Suprapubic skin (tissue), 3 donors: ENCODE measurements around the gene NAT14.

ENCODE experiments used
- EP300 ChIP-seq: sonication (generic); formaldehyde crosslinking; IDR thresholded peaks from one replicate; pipeline ENCODE4 v1.6.1; 2017; ENCODE audit warnings: antibody characterized with exemption
- TF ChIP-seq, protein P1 (sequence below), 2 donors: fragments of 200-600 bp in 1 of 2; fragments of 450-650 bp in 1 of 2; sonication (generic) in 1 of 2; IDR thresholded peaks; one replicate each; pipeline ENCODE4 v1.5.1; 2016 to 2019; ENCODE audit warnings: antibody characterized with exemption in 2 of 2, mild to moderate bottlenecking in 1 of 2, moderate library complexity in 1 of 2

DNA sequence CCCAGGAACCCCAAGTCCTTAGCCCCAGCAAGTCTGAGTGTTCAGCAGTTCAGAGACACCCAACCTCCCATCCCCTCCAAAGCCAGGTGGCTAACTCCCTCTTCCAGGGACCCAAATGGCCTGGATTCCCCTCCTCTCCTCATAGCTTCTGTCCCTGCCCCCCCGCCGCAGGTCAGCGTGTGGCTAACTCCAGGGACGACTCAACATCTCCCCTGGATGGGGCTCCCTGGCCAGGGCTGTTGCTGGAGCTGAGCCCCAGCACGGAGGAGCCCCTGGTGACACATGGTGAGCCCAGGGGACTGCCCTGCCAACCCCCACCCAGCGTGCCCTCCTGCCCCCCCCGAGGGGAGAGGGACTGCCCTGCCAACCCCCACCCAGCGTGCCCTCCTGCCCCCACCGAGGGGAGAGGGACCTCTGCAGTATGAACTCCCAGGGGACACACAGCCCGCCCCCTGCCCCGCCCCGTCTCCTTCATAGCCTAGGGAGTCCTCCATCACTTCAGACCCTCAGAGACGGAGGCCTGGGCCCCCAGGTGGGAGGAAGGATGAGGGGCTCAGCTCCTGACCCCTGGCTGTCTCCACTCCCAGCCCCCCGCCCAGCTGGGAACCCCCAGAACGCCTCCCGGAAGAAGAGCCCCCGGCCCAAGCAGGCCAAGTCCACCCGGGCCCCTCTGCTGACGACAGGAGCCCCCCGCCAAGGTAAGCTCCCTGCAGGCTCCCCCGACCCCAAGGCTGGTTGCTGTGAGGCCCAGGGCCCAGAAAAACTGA lies 4.9 kb downstream of the NAT14 start:
- TF ChIP-seq, protein P1, sequence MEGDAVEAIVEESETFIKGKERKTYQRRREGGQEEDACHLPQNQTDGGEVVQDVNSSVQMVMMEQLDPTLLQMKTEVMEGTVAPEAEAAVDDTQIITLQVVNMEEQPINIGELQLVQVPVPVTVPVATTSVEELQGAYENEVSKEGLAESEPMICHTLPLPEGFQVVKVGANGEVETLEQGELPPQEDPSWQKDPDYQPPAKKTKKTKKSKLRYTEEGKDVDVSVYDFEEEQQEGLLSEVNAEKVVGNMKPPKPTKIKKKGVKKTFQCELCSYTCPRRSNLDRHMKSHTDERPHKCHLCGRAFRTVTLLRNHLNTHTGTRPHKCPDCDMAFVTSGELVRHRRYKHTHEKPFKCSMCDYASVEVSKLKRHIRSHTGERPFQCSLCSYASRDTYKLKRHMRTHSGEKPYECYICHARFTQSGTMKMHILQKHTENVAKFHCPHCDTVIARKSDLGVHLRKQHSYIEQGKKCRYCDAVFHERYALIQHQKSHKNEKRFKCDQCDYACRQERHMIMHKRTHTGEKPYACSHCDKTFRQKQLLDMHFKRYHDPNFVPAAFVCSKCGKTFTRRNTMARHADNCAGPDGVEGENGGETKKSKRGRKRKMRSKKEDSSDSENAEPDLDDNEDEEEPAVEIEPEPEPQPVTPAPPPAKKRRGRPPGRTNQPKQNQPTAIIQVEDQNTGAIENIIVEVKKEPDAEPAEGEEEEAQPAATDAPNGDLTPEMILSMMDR (IDR thresholded peaks at IDR 0.05) = no peak
- TF ChIP-seq EP300 = no peak
